HCT116 (cell line): Measurements from ENCODE around the gene LAD1. TPM values are rescaled to one million over a fixed set of nuclear protein-coding genes. Genes with fewer than 3 reads are reported as not detected.

Experiments used
- ATAC-seq: fragments of 200-7000 bp; cut with Tn5 transposase; 2 replicates; pipeline ENCODE4 v1.9.1; 2020; ENCODE audit warnings: mild to moderate bottlenecking, moderate library complexity
- BruUV-seq: library from RNA; stranded (reverse); fragments of 400-500 nt; replicated peaks from 2 replicates; lab custom pipeline; 2021; lab: Mats Ljungman, UMichigan
- CTCF ChIA-PET: fragments of 300-600 bp; sonication (Branson Sonifier 250); formaldehyde crosslinking; loops from one replicate; lab custom pipeline; 2021; ENCODE audit warnings: antibody characterized with exemption; lab: Charles Lee
- POLR2A ChIA-PET: fragments of 300-600, 350-600 bp; sonication (Branson Sonifier 250); formaldehyde crosslinking; loops from one replicate; lab custom pipeline; 2021; ENCODE audit warnings: antibody characterized with exemption; lab: Charles Lee
- RAD21 ChIA-PET, 2 experiments: fragments of 300-600 bp; sonication (Branson Sonifier 250); formaldehyde crosslinking; loops; one replicate each; lab custom pipeline; 2023; ENCODE audit warnings: low total read pairs in 2 of 2; ENCODE audit not compliant: uncharacterized antibody in 2 of 2, unreplicated experiment in 2 of 2, low non-redundant PET in 1 of 2; lab: Charles Lee
- DNase-seq: peaks from one replicate; pipeline ENCODE4 v3.0.0-alpha.2; 2010; ENCODE audit warnings: low read depth, low spot score
- H2AFZ ChIP-seq: fragments of 200-600 bp; shearing (Covaris generic), sonication (generic); 2 replicates; pipeline ENCODE4 v1.6.1; 2017; ENCODE audit warnings: low read depth, mixed run types, mixed read lengths, antibody characterized with exemption, low read length; ENCODE audit not compliant: poor library complexity, severe bottlenecking
- H3K27ac ChIP-seq: 2 replicates; pipeline ENCODE4 v1.5.1; 2012; ENCODE audit warnings: low read depth, low read length
- H3K27me3 ChIP-seq: fragments of 200-600 bp; sonication (generic); 2 replicates; pipeline ENCODE4 v1.6.1; 2016; ENCODE audit warnings: mixed run types, low read length, mixed read lengths; ENCODE audit not compliant: insufficient read depth
- H3K36me3 ChIP-seq, 2 experiments: fragments of 200-500 bp in 1 of 2; fragments of 200-600 bp in 1 of 2; sonication (Bioruptor generic) in 1 of 2; sonication (generic) in 1 of 2; 2 replicates each; pipeline versions ENCODE4 v1.5.1 to v1.6.1; 2014 to 2016; ENCODE audit warnings: low read length in 2 of 2, inconsistent platforms in 1 of 2, mixed read lengths in 1 of 2, mixed run types in 1 of 2; ENCODE audit not compliant: insufficient read depth in 2 of 2, control insufficient read depth in 1 of 2
- H3K4me1 ChIP-seq, 2 experiments: fragments of 200-600 bp in 1 of 2; sonication (generic) in 1 of 2; 2 replicates each; pipeline versions ENCODE4 v1.5.1 to v1.6.1; 2012 to 2017; ENCODE audit warnings: low read length in 2 of 2, inconsistent platforms in 1 of 2, mild to moderate bottlenecking in 1 of 2, mixed read lengths in 1 of 2, mixed run types in 1 of 2, moderate library complexity in 1 of 2; ENCODE audit not compliant: insufficient read depth in 2 of 2, control insufficient read depth in 1 of 2
- H3K4me2 ChIP-seq: fragments of 200-600 bp; sonication (generic); 2 replicates; pipeline ENCODE4 v1.6.1; 2017; ENCODE audit warnings: mixed run types, low read length, mixed read lengths
- H3K4me3 ChIP-seq, 2 experiments: fragments of 200-600 bp in 1 of 2; sonication (generic) in 1 of 2; replicated peaks in 1 of 2; 2 replicates each; pipeline ENCODE4 v1.5.1; 2011 to 2016; ENCODE audit warnings: low read length in 2 of 2, control low read depth in 1 of 2, low read depth in 1 of 2, mild to moderate bottlenecking in 1 of 2, mixed read lengths in 1 of 2, mixed run types in 1 of 2
- H3K79me2 ChIP-seq: fragments of 200-600 bp; sonication (generic); 2 replicates; pipeline ENCODE4 v1.6.1; 2017; ENCODE audit warnings: mild to moderate bottlenecking, mixed run types, low read length, moderate library complexity, mixed read lengths; ENCODE audit not compliant: insufficient read depth
- H3K9ac ChIP-seq: fragments of 200-600 bp; sonication (generic); 2 replicates; pipeline ENCODE4 v1.6.1; 2016; ENCODE audit warnings: low read length, mixed read lengths
- H3K9me2 ChIP-seq: fragments of 200-600 bp; sonication (generic), shearing (Covaris generic); 2 replicates; pipeline ENCODE4 v1.6.1; 2017; ENCODE audit warnings: mixed run types, mild to moderate bottlenecking, moderate library complexity; ENCODE audit not compliant: insufficient read depth
- H3K9me3 ChIP-seq, 2 experiments: fragments of 200-500 bp in 1 of 2; fragments of 200-600 bp in 1 of 2; sonication (Bioruptor generic) in 1 of 2; sonication (generic) in 1 of 2; 2 replicates each; pipeline ENCODE4 v1.6.1; 2014 to 2017; ENCODE audit warnings: low read length in 2 of 2, mixed read lengths in 2 of 2, inconsistent platforms in 1 of 2, low read depth in 1 of 2, mild to moderate bottlenecking in 1 of 2, mixed run types in 1 of 2, moderate library complexity in 1 of 2; ENCODE audit not compliant: control insufficient read depth in 1 of 2, insufficient read depth in 1 of 2
- H4K20me1 ChIP-seq: fragments of 200-600 bp; sonication (generic), shearing (Covaris generic); 2 replicates; pipeline ENCODE4 v1.6.1; 2017; ENCODE audit warnings: mixed run types, mild to moderate bottlenecking, moderate library complexity; ENCODE audit not compliant: insufficient read depth
- CBX3 ChIP-seq: IDR thresholded peaks from 2 replicates; pipeline ENCODE4 v1.6.1; 2012; ENCODE audit warnings: low read depth
- CEBPB ChIP-seq: IDR thresholded peaks from 2 replicates; pipeline ENCODE4 v1.6.1; 2012; ENCODE audit warnings: low read depth
- RAD21 ChIP-seq: IDR thresholded peaks from 2 replicates; pipeline ENCODE4 v1.6.1; 2012; ENCODE audit warnings: low read depth, mild to moderate bottlenecking
- REST ChIP-seq: IDR thresholded peaks from 2 replicates; pipeline ENCODE4 v1.6.1; 2012; ENCODE audit warnings: low read depth
- SP1 ChIP-seq: IDR thresholded peaks from 2 replicates; pipeline ENCODE4 v1.6.1; 2012; ENCODE audit warnings: low read depth
- TCF7L2 ChIP-seq: IDR thresholded peaks from 2 replicates; pipeline ENCODE4 v1.7.0; 2011; ENCODE audit warnings: borderline replicate concordance, inconsistent platforms; ENCODE audit not compliant: insufficient read depth, insufficient read length; ENCODE audit errors: extremely low read depth
- YY1 ChIP-seq: IDR thresholded peaks from 2 replicates; pipeline ENCODE4 v1.6.1; 2011; ENCODE audit warnings: low read length, low read depth, moderate library complexity, mild to moderate bottlenecking; ENCODE audit not compliant: insufficient replicate concordance; ENCODE audit errors: extremely low read depth
- ZNF274 ChIP-seq: fragments of 200-500 bp; sonication (Bioruptor generic); IDR thresholded peaks from 2 replicates; pipeline ENCODE4 v1.6.1; 2014; ENCODE audit warnings: mild to moderate bottlenecking, low read depth, low read length, inconsistent platforms
- intact Hi-C: fragments of 100-400 bp; cut with micrococcal nuclease; formaldehyde crosslinking; loops from 2 replicates; pipeline ENCODE4 v1.10.0; 2022
- total RNA-seq: library from RNA; stranded (reverse); gene quantifications from one replicate; pipeline ENCODE4 v1.2.1, GENCODE V29; 2021; ENCODE audit not compliant: unreplicated experiment
- TF ChIP-seq, protein P1 (sequence below): IDR thresholded peaks from 2 replicates; pipeline ENCODE4 v1.6.1; 2012
- TF ChIP-seq, protein P2 (sequence below): IDR thresholded peaks from 2 replicates; pipeline ENCODE4 v1.6.1; 2011; ENCODE audit warnings: mild to moderate bottlenecking, low read length, moderate library complexity; ENCODE audit not compliant: insufficient replicate concordance; ENCODE audit errors: extremely low read depth

LAD1 gene
- total RNA-seq, 1 experiment from 2014 or later = 56.1 TPM

GRCh38 chr1:201341377-201341776 lies 57.7 kb downstream of the LAD1 start:
- TF ChIP-seq CEBPB (no peak), SP1 (no peak), CBX3 (no peak), TCF7L2 (no peak), REST (no peak), ZNF274 (no peak), RAD21 (no peak), YY1 (no peak)
- TF ChIP-seq, protein P1, sequence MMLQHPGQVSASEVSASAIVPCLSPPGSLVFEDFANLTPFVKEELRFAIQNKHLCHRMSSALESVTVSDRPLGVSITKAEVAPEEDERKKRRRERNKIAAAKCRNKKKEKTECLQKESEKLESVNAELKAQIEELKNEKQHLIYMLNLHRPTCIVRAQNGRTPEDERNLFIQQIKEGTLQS = no peak
- TF ChIP-seq, protein P2, sequence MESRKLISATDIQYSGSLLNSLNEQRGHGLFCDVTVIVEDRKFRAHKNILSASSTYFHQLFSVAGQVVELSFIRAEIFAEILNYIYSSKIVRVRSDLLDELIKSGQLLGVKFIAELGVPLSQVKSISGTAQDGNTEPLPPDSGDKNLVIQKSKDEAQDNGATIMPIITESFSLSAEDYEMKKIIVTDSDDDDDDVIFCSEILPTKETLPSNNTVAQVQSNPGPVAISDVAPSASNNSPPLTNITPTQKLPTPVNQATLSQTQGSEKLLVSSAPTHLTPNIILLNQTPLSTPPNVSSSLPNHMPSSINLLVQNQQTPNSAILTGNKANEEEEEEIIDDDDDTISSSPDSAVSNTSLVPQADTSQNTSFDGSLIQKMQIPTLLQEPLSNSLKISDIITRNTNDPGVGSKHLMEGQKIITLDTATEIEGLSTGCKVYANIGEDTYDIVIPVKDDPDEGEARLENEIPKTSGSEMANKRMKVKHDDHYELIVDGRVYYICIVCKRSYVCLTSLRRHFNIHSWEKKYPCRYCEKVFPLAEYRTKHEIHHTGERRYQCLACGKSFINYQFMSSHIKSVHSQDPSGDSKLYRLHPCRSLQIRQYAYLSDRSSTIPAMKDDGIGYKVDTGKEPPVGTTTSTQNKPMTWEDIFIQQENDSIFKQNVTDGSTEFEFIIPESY = no peak
- TF ChIP-seq, all 23 proteins: peak for 0
- DNase-seq = no peak
- H3K9me2 ChIP-seq = no peaks in the 10 kb centered on the region
- no TSS peak for BruUV-seq
- POLR2A ChIA-PET = no interaction called here
- RAD21 ChIA-PET = no interaction called here
- CTCF ChIA-PET = no interaction called here
- H3K4me3 ChIP-seq = no peak overlapping the region
- H3K27ac ChIP-seq = no peak overlapping the region
- H3K79me2 ChIP-seq = no peaks in the 10 kb centered on the region
- H3K36me3 ChIP-seq = no peaks in the 10 kb centered on the region
- H3K4me2 ChIP-seq = no peak overlapping the region
- H4K20me1 ChIP-seq = no peaks in the 10 kb centered on the region
- no peaks in the 10 kb centered on the region for H3K27me3 ChIP-seq
- no peak overlapping the region for H2AFZ ChIP-seq
- ATAC-seq = no peak
- H3K9me3 ChIP-seq = peaks cover 5% of the 10 kb centered on the region in 2 experiments; a peak in 1 of 4 replicates
- intact Hi-C loops = no loop called here
- no peak overlapping the region for H3K9ac ChIP-seq
- H3K4me1 ChIP-seq = peaks cover under 1 to 3% of the 10 kb centered on the region in 2 experiments; a peak in 3 of 4 replicates
